ENCODE measurements around the gene NOP10.

DNA sequence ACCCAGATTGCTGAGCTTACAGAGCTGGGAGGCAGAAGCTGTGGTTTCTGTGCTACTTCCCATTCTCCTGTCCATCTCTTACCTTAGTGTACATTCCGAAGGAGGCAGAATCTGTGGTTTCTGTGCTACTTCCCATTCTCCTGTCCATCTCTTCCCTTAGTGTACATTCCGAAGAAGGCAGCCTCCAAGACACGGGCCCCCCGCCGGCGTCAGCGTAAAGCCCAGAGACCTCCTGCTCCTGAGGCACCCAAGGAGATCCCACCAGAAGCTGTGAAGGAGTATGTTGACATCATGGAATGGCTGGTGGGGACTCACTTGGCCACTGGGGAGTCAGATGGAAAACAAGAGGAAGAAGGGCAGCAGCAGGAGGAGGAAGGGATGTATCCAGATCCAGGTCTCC is 11.3 kb upstream of the NOP10 start:
- TF ChIP-seq, protein P1, sequence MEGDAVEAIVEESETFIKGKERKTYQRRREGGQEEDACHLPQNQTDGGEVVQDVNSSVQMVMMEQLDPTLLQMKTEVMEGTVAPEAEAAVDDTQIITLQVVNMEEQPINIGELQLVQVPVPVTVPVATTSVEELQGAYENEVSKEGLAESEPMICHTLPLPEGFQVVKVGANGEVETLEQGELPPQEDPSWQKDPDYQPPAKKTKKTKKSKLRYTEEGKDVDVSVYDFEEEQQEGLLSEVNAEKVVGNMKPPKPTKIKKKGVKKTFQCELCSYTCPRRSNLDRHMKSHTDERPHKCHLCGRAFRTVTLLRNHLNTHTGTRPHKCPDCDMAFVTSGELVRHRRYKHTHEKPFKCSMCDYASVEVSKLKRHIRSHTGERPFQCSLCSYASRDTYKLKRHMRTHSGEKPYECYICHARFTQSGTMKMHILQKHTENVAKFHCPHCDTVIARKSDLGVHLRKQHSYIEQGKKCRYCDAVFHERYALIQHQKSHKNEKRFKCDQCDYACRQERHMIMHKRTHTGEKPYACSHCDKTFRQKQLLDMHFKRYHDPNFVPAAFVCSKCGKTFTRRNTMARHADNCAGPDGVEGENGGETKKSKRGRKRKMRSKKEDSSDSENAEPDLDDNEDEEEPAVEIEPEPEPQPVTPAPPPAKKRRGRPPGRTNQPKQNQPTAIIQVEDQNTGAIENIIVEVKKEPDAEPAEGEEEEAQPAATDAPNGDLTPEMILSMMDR (IDR thresholded peaks at IDR 0.05; ENCODE audit: control extremely low read depth in 1 of 3, insufficient read depth in 1 of 3, low read depth in 1 of 3, low read length in 3 of 3): no peak
- no peak for TF ChIP-seq MAFK (IDR thresholded peaks at IDR 0.05; ENCODE audit: low read depth, low read length)
- no peak for TF ChIP-seq EZH2 (IDR thresholded peaks at IDR 0.05; ENCODE audit: low read depth, low read length, severe bottlenecking)
- TF ChIP-seq, protein P2, sequence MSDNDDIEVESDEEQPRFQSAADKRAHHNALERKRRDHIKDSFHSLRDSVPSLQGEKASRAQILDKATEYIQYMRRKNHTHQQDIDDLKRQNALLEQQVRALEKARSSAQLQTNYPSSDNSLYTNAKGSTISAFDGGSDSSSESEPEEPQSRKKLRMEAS (IDR thresholded peaks at IDR 0.05): no peak
- no peak for TF ChIP-seq GABPA (IDR thresholded peaks at IDR 0.05; ENCODE audit: borderline replicate concordance, insufficient read depth, low read length)
- TF ChIP-seq POLR2A (IDR thresholded peaks at IDR 0.05; ENCODE audit: control extremely low read depth in 1 of 2, low read depth in 2 of 2, low read length in 2 of 2): no peak
- TF ChIP-seq, protein P3, sequence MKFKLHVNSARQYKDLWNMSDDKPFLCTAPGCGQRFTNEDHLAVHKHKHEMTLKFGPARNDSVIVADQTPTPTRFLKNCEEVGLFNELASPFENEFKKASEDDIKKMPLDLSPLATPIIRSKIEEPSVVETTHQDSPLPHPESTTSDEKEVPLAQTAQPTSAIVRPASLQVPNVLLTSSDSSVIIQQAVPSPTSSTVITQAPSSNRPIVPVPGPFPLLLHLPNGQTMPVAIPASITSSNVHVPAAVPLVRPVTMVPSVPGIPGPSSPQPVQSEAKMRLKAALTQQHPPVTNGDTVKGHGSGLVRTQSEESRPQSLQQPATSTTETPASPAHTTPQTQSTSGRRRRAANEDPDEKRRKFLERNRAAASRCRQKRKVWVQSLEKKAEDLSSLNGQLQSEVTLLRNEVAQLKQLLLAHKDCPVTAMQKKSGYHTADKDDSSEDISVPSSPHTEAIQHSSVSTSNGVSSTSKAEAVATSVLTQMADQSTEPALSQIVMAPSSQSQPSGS (IDR thresholded peaks at IDR 0.05; ENCODE audit: low read length): no peak
- no peak for TF ChIP-seq RAD21 (IDR thresholded peaks at IDR 0.05 in 1 of 2, conservative IDR thresholded peaks at IDR 0.05 in 1 of 2; ENCODE audit: low read depth in 2 of 2, low read length in 2 of 2)
- no peak for TF ChIP-seq JUND (IDR thresholded peaks at IDR 0.05; ENCODE audit: low read length)
- TF ChIP-seq, protein P4, sequence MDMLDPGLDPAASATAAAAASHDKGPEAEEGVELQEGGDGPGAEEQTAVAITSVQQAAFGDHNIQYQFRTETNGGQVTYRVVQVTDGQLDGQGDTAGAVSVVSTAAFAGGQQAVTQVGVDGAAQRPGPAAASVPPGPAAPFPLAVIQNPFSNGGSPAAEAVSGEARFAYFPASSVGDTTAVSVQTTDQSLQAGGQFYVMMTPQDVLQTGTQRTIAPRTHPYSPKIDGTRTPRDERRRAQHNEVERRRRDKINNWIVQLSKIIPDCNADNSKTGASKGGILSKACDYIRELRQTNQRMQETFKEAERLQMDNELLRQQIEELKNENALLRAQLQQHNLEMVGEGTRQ (IDR thresholded peaks at IDR 0.05; ENCODE audit: low read length): no peak
- no peak for TF ChIP-seq CEBPB (IDR thresholded peaks at IDR 0.05; ENCODE audit: low read depth, low read length)
- TF ChIP-seq CBX8 (IDR thresholded peaks at IDR 0.05; ENCODE audit: borderline replicate concordance, low read depth, low read length): no peak
- TF ChIP-seq YY1 (IDR thresholded peaks at IDR 0.05; ENCODE audit: low read depth, low read length): no peak
- no peak for TF ChIP-seq POLR2AphosphoS5 (IDR thresholded peaks at IDR 0.05; ENCODE audit: low read depth, low read length)

All from H1 (cell line).